ENCODE measurements around the gene PJA2.

DNA sequence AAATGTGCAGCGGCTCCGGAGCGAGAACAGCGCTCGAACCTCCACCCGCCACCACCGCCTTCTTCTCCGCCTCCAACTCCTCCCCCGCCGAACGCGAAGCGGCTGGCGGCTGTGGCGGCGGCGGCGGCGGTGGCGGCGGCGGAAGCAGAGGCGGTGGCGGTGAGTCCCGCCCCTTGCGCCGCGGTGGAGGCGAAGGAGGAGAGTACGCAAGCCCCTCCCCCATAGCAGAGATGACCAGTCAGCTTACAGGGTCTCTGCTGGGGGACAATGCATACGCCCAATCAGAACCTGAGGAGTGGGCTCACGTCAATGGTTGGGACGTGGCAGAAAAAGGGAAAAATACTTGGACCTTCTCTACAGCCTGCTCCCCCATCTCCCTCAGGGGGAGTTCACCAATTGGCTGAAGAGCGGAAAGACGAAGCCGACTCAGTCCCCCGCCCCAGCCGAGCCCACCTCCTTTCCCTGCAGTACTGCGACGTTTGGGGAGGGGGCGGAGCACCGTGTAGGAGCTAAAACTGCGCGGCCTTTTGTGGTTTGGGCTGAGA lies at the start of gene PJA2:
- TF ChIP-seq CTCF (IDR thresholded peaks at IDR 0.05; ENCODE audit: low read depth, low read length, poor library complexity, severe bottlenecking) (no peak), EZH2phosphoT487 (IDR thresholded peaks at IDR 0.05; ENCODE audit: borderline replicate concordance, low read length) (no peak)
